Measurements from ENCODE around the gene CCDC157. TPM values are rescaled to one million over a fixed set of nuclear protein-coding genes. Genes with fewer than 3 reads are reported as not detected.

Gene CCDC157
- total RNA-seq, 1 donor from 2014 or later, result 3.7 TPM

- Histone ChIP-seq H4K20me1 (ENCODE audit: low read depth) (no peaks in the 10 kb centered on the region), H3K36me3 (no peaks in the 10 kb centered on the region), H3K9me3 (ENCODE audit: low read depth) (no peaks in the 10 kb centered on the region), H3F3A (ENCODE audit: low read depth) (no peaks in the 10 kb centered on the region), H3K4me1 (no peaks in the 10 kb centered on the region), H3K4me2 (no peak overlapping the region), H3K4me3 (no peak overlapping the region), H3K79me2 (ENCODE audit: low read depth) (no peaks in the 10 kb centered on the region), H3K27me3 (no peaks in the 10 kb centered on the region), H3K9ac (no peak overlapping the region), H2AFZ (replicated peaks) (no peak overlapping the region), H3K27ac (no peak overlapping the region)
- H3K27ac Mint-ChIP-seq, result no peak overlapping the region
- no peak for DNase-seq (ENCODE audit: low spot score)
- H3K36me3 Mint-ChIP-seq, result peaks cover 40% of the 10 kb centered on the region
- H3K9me3 Mint-ChIP-seq, result no peaks in the 10 kb centered on the region
- peaks cover 16% of the 10 kb centered on the region for H3K4me1 Mint-ChIP-seq
- H3K4me3 Mint-ChIP-seq, result no peak overlapping the region
- no peak for TF ChIP-seq CTCF (IDR thresholded peaks at IDR 0.05)
- no peaks in the 10 kb centered on the region for H3K27me3 Mint-ChIP-seq (ENCODE audit: insufficient read depth, low read depth)
Measured at GRCh38 chr22:30416403-30416802, 59.6 kb downstream of the CCDC157 start.

- H2AFZ ChIP-seq (replicated peaks), result no peak overlapping the region
- H3K9me3 Mint-ChIP-seq, result no peaks in the 10 kb centered on the region
- H3K9ac ChIP-seq, result no peak overlapping the region
- no peaks in the 10 kb centered on the region for H3K36me3 ChIP-seq
- no peaks in the 10 kb centered on the region for H3K79me2 ChIP-seq (ENCODE audit: low read depth)
- peaks cover 2% of the 10 kb centered on the region for H3F3A ChIP-seq (ENCODE audit: low read depth)
- no peaks in the 10 kb centered on the region for H4K20me1 ChIP-seq (ENCODE audit: low read depth)
- H3K27ac Mint-ChIP-seq, result no peak overlapping the region
- H3K27ac ChIP-seq, result no peak overlapping the region
- no peak overlapping the region for H3K4me3 ChIP-seq
- no peak overlapping the region for H3K4me3 Mint-ChIP-seq
- no peaks in the 10 kb centered on the region for H3K27me3 ChIP-seq
- DNase-seq (ENCODE audit: low spot score), result no peak
- H3K4me2 ChIP-seq, result no peak overlapping the region
- peaks cover under 1% of the 10 kb centered on the region for H3K4me1 ChIP-seq
- peaks cover 20% of the 10 kb centered on the region for H3K4me1 Mint-ChIP-seq
- TF ChIP-seq CTCF (IDR thresholded peaks at IDR 0.05) (no peak), EZH2 (IDR thresholded peaks at IDR 0.05) (no peak), EZH2phosphoT487 (IDR thresholded peaks at IDR 0.05) (no peak)
- peaks cover 40% of the 10 kb centered on the region for H3K36me3 Mint-ChIP-seq
- H3K27me3 Mint-ChIP-seq (ENCODE audit: insufficient read depth, low read depth), result no peaks in the 10 kb centered on the region
- no peaks in the 10 kb centered on the region for H3K9me3 ChIP-seq (ENCODE audit: low read depth)
Measured at GRCh38 chr22:30416837-30417236, 60.0 kb downstream of the CCDC157 start.

GRCh38 chr22:30420347-30421125 is 63.7 kb downstream of the CCDC157 start:
- H3K4me1 Mint-ChIP-seq, result peaks cover 43% of the 10 kb centered on the region
- no peak overlapping the region for H3K27ac Mint-ChIP-seq
- H3K9ac ChIP-seq, result no peak overlapping the region
- H2AFZ ChIP-seq (replicated peaks), result no peak overlapping the region
- H3K27me3 ChIP-seq, result no peaks in the 10 kb centered on the region
- no peak for TF ChIP-seq EZH2 (IDR thresholded peaks at IDR 0.05)
- TF ChIP-seq EZH2phosphoT487 (IDR thresholded peaks at IDR 0.05), result no peak
- no peak for TF ChIP-seq CTCF (IDR thresholded peaks at IDR 0.05)
- H3F3A ChIP-seq (ENCODE audit: low read depth), result peaks cover 37% of the 10 kb centered on the region
- H3K4me3 ChIP-seq, result no peak overlapping the region
- H3K79me2 ChIP-seq (ENCODE audit: low read depth), result no peaks in the 10 kb centered on the region
- peaks cover 3% of the 10 kb centered on the region for H3K27me3 Mint-ChIP-seq (ENCODE audit: insufficient read depth, low read depth)
- H3K9me3 Mint-ChIP-seq, result no peaks in the 10 kb centered on the region
- H3K4me3 Mint-ChIP-seq, result no peak overlapping the region
- DNase-seq (ENCODE audit: low spot score), result no peak
- H3K4me1 ChIP-seq, result peaks cover 10% of the 10 kb centered on the region
- no peak overlapping the region for H3K4me2 ChIP-seq
- H4K20me1 ChIP-seq (ENCODE audit: low read depth), result no peaks in the 10 kb centered on the region
- H3K27ac ChIP-seq, result no peak overlapping the region
- H3K9me3 ChIP-seq (ENCODE audit: low read depth), result no peaks in the 10 kb centered on the region
- H3K36me3 Mint-ChIP-seq, result peaks cover 28% of the 10 kb centered on the region
- no peaks in the 10 kb centered on the region for H3K36me3 ChIP-seq

Data from neural progenitor cell (in vitro differentiated cells).